HG03196 (cell line): Measurements from ENCODE around the gene NMRK1.

Experiments
- ATAC-seq: cut with Tn5 transposase; IDR thresholded peaks from one replicate; pipeline ENCODE4 v1.9.1; 2021; ENCODE audit not compliant: unreplicated experiment

Gene NMRK1

GRCh38 chr9:75102177-75102790, 14.3 kb upstream of the NMRK1 start:
- ATAC-seq = no peak

GRCh38 chr9:75101004-75101588, 13.1 kb upstream of the NMRK1 start:
- no peak for ATAC-seq

GRCh38 chr9:75096796-75097195, 8.8 kb upstream of the NMRK1 start:
- no peak for ATAC-seq

- no peak for ATAC-seq
Observed at GRCh38 chr9:75092766-75093165, 4.8 kb upstream of the NMRK1 start.

- ATAC-seq = no peak
Observed at GRCh38 chr9:75090579-75090978, 2.6 kb upstream of the NMRK1 start.

- no peak for ATAC-seq
Observed at GRCh38 chr9:75089373-75089766, 1.4 kb upstream of the NMRK1 start.

GRCh38 chr9:75088646-75089372, 854 bp upstream of the NMRK1 start:
- peak; percentile 36 for ATAC-seq

- peak; percentile 28 for ATAC-seq
Observed at GRCh38 chr9:75087289-75087823, 599 bp downstream of the NMRK1 start.

- no peak for ATAC-seq
Observed at GRCh38 chr9:75086541-75087288, 1.2 kb downstream of the NMRK1 start.

GRCh38 chr9:75085640-75086039, 2.3 kb downstream of the NMRK1 start:
- ATAC-seq = no peak

GRCh38 chr9:75084081-75084672, 3.8 kb downstream of the NMRK1 start:
- no peak for ATAC-seq

- no peak for ATAC-seq
Observed at GRCh38 chr9:75083188-75083970, 4.6 kb downstream of the NMRK1 start.

GRCh38 chr9:75081632-75082031, 6.3 kb downstream of the NMRK1 start:
- ATAC-seq = no peak

- no peak for ATAC-seq
Observed at GRCh38 chr9:75072895-75073294, 15.1 kb downstream of the NMRK1 start.

- ATAC-seq = no peak
Observed at GRCh38 chr9:75071530-75072122, 16.3 kb downstream of the NMRK1 start.

- ATAC-seq = no peak
Observed at GRCh38 chr9:75069171-75069570, 18.8 kb downstream of the NMRK1 start.

- ATAC-seq = no peak
Observed at GRCh38 chr9:75067894-75068293, 20.1 kb downstream of the NMRK1 start.

- no peak for ATAC-seq
Observed at GRCh38 chr9:75065510-75065909, 22.4 kb downstream of the NMRK1 start.

GRCh38 chr9:75064307-75065025, 23.5 kb downstream of the NMRK1 start:
- no peak for ATAC-seq
